PC-9 (cell line): ENCODE results near the gene SDK2. TPM values are rescaled to one million over a fixed set of nuclear protein-coding genes. Genes with fewer than 3 reads are reported as not detected.
A peak's percentile ranks its signal among the peaks of the same experiment; 100 is the strongest.

ENCODE experiments used
- BruUV-seq: library from RNA; stranded (reverse); fragments of 400-500 nt; replicated peaks from 2 replicates; lab custom pipeline; 2021; lab: Mats Ljungman, UMichigan
- CTCF ChIA-PET: fragments of 300-600 bp; sonication (Branson Sonifier 250); formaldehyde crosslinking; loops from one replicate; lab custom pipeline; 2022; ENCODE audit warnings: antibody characterized with exemption; lab: Charles Lee
- POLR2A ChIA-PET: fragments of 300-600 bp; sonication (Branson Sonifier 250); formaldehyde crosslinking; loops from one replicate; lab custom pipeline; 2022; ENCODE audit warnings: antibody characterized with exemption; ENCODE audit not compliant: unreplicated experiment; lab: Charles Lee
- DNase-seq, 2 experiments: peaks; one replicate each; pipeline versions ENCODE4 v3.0.0 to v3.0.0-alpha.2; 2015 to 2022; ENCODE audit warnings: mixed read lengths in 1 of 2
- H2AFZ ChIP-seq: fragments of 200-600 bp; sonication (generic); 2 replicates; pipeline ENCODE4 v1.8.1; 2017; ENCODE audit warnings: antibody characterized with exemption
- H3F3A ChIP-seq: fragments of 200-600 bp; sonication (generic); 2 replicates; pipeline ENCODE4 v1.8.1; 2017; ENCODE audit warnings: antibody characterized with exemption, mild to moderate bottlenecking, low read depth; ENCODE audit not compliant: insufficient read depth
- H3K27ac ChIP-seq: fragments of 200-600 bp; sonication (generic); 2 replicates; pipeline ENCODE4 v1.6.1; 2016; ENCODE audit warnings: mixed run types
- H3K27me3 ChIP-seq: fragments of 200-600 bp; sonication (generic); 2 replicates; pipeline ENCODE4 v1.6.1; 2016; ENCODE audit warnings: low read depth, mixed run types; ENCODE audit not compliant: insufficient read depth
- H3K36me3 ChIP-seq: fragments of 200-600 bp; sonication (generic); 2 replicates; pipeline ENCODE4 v1.6.1; 2016; ENCODE audit warnings: low read depth, mixed run types
- H3K4me1 ChIP-seq: fragments of 200-600 bp; sonication (generic); replicated peaks from 2 replicates; pipeline ENCODE4 v1.6.1; 2016; ENCODE audit warnings: mixed run types; ENCODE audit not compliant: insufficient read depth
- H3K4me2 ChIP-seq: fragments of 200-600 bp; sonication (generic); 2 replicates; pipeline ENCODE4 v1.6.1; 2017; ENCODE audit warnings: mixed run types
- H3K4me3 ChIP-seq: fragments of 200-600 bp; sonication (generic); 2 replicates; pipeline ENCODE4 v1.6.1; 2016; ENCODE audit warnings: mixed run types
- H3K79me2 ChIP-seq: fragments of 200-600 bp; sonication (generic); 2 replicates; pipeline ENCODE4 v1.6.1; 2017; ENCODE audit warnings: low read depth, mixed run types
- H3K9me2 ChIP-seq: fragments of 200-600 bp; sonication (generic); 2 replicates; pipeline ENCODE4 v1.8.1; 2017; ENCODE audit warnings: mild to moderate bottlenecking; ENCODE audit not compliant: insufficient read depth
- H3K9me3 ChIP-seq: fragments of 200-600 bp; sonication (generic); 2 replicates; pipeline ENCODE4 v1.8.1; 2016; ENCODE audit warnings: low read depth; ENCODE audit not compliant: insufficient read depth
- H4K20me1 ChIP-seq: fragments of 200-600 bp; sonication (generic); 2 replicates; pipeline ENCODE4 v1.8.1; 2017; ENCODE audit not compliant: insufficient read depth
- CTCF ChIP-seq: fragments of 200-600 bp; sonication (generic); conservative IDR thresholded peaks from 2 replicates; pipeline ENCODE4 v1.6.1; 2017; ENCODE audit warnings: mixed run types, antibody characterized with exemption, mild to moderate bottlenecking, moderate library complexity
- EZH2 ChIP-seq: fragments of 200-600 bp; sonication (generic); IDR thresholded peaks from 2 replicates; pipeline ENCODE4 v1.8.0; 2017; ENCODE audit warnings: antibody characterized with exemption, low read depth
- intact Hi-C: fragments of 100-400 bp; cut with micrococcal nuclease; formaldehyde crosslinking; loops from one replicate; pipeline ENCODE4 v1.10.0; 2022; ENCODE audit not compliant: unreplicated experiment
- total RNA-seq: library from RNA; stranded (reverse); gene quantifications from 2 replicates; pipeline ENCODE4 v1.2.3, GENCODE V29; 2021

Gene SDK2
- total RNA-seq, 1 experiment from 2014 or later = 0.04 TPM

DNA sequence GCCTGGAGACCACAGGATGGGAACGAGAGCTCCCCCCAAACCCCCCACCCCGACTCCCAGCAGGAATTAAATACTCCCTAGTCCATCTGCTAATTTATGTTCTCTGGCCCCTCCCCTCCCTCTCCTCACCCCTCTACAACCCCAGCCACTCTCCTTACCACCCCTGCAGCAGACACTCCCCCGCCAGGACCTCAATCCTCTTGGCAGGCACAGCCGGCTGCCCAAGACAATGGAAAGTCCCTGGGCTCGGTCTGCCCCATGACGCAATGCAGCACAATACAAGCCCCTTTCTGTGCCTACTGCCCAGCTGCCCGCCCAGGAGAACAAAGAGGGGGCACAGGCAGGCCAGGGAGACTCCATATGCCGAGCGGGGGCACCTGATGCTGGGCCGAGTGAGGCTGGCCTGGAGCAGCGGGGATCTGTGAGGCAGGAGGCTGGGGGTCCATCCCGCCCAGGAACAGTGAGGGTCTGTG is 302.2 kb downstream of the SDK2 start:
- H3K9me3 ChIP-seq = no peaks in the 10 kb centered on the region
- H3K4me2 ChIP-seq = no peak overlapping the region
- H3K36me3 ChIP-seq = no peaks in the 10 kb centered on the region
- DNase-seq = peak in 1 of 2 experiments; percentile 50
- ChIA-PET POLR2A (no interaction called here), CTCF (no interaction called here)
- H3K4me3 ChIP-seq = no peak overlapping the region
- no peaks in the 10 kb centered on the region for H3K79me2 ChIP-seq
- no peaks in the 10 kb centered on the region for H3K9me2 ChIP-seq
- H3K27ac ChIP-seq = no peak overlapping the region
- no peaks in the 10 kb centered on the region for H3K27me3 ChIP-seq
- intact Hi-C loops = no loop called here
- H4K20me1 ChIP-seq = no peaks in the 10 kb centered on the region
- peaks cover 48% of the 10 kb centered on the region for H3K4me1 ChIP-seq
- TF ChIP-seq CTCF = no peak
- no peak for TF ChIP-seq EZH2
- BruUV-seq = no TSS peak
- no peak overlapping the region for H2AFZ ChIP-seq
- peaks cover 21% of the 10 kb centered on the region; the same call in 1 of the 2 replicates for H3F3A ChIP-seq

- Histone ChIP-seq H3K4me2 (no peak overlapping the region), H3K4me1 (peaks cover 48% of the 10 kb centered on the region), H3K4me3 (no peak overlapping the region), H3K27ac (no peak overlapping the region), H3K9me3 (no peaks in the 10 kb centered on the region), H3K27me3 (no peaks in the 10 kb centered on the region), H3K36me3 (no peaks in the 10 kb centered on the region), H3K79me2 (no peaks in the 10 kb centered on the region), H2AFZ (no peak overlapping the region), H4K20me1 (no peaks in the 10 kb centered on the region), H3F3A (peaks cover 21% of the 10 kb centered on the region; the same call in 1 of the 2 replicates), H3K9me2 (no peaks in the 10 kb centered on the region)
- POLR2A ChIA-PET = interaction anchor here (0.7 kb wide), 1 partner anchor 534 kb away, joined by 3 read pairs; no protein-coding TSS in a partner anchor
- intact Hi-C loops = loop anchor here (2.0 kb wide), 1 partner anchor 33 kb away; no protein-coding TSS in a partner anchor
- CTCF ChIA-PET = interaction anchor here (0.6 kb wide), 1 partner anchor 22 kb away, joined by 3 read pairs; no protein-coding TSS in a partner anchor
- no peak for TF ChIP-seq CTCF
- TF ChIP-seq EZH2 = no peak
- DNase-seq = no peak
- BruUV-seq = no TSS peak
Observed at GRCh38 chr17:73341350-73342049, 302.7 kb downstream of the SDK2 start.

GRCh38 chr17:73340093-73340596 is 304.1 kb downstream of the SDK2 start:
- peak; percentile 73 to 97 for DNase-seq
- intact Hi-C loops = loop anchor here (1.0 to 2.0 kb wide), 2 partner anchors 31 to 47 kb away; no protein-coding TSS in a partner anchor
- peak overlapping the region; percentile 43 for H3K4me2 ChIP-seq
- no peaks in the 10 kb centered on the region for H4K20me1 ChIP-seq
- ChIA-PET POLR2A (interaction anchor here (0.6 kb wide), 1 partner anchor 1346 kb away, joined by 3 read pairs; no protein-coding TSS in a partner anchor), CTCF (no interaction called here)
- no peak for TF ChIP-seq EZH2
- TF ChIP-seq CTCF = peak; percentile 71
- peaks cover 21% of the 10 kb centered on the region; the same call in 1 of the 2 replicates for H3F3A ChIP-seq
- no peaks in the 10 kb centered on the region for H3K27me3 ChIP-seq
- H3K79me2 ChIP-seq = no peaks in the 10 kb centered on the region
- peak overlapping the region; percentile 62 for H2AFZ ChIP-seq
- H3K36me3 ChIP-seq = no peaks in the 10 kb centered on the region
- H3K9me2 ChIP-seq = no peaks in the 10 kb centered on the region
- H3K4me3 ChIP-seq = no peak overlapping the region
- BruUV-seq = no TSS peak
- H3K4me1 ChIP-seq = peaks cover 56% of the 10 kb centered on the region
- peak overlapping the region; percentile 89 for H3K27ac ChIP-seq
- no peaks in the 10 kb centered on the region for H3K9me3 ChIP-seq
